Adrenal gland (tissue), 12 donors: ENCODE data around the gene MRPL57. TPM values are rescaled to one million over a fixed set of nuclear protein-coding genes. Genes with fewer than 3 reads are reported as not detected.

Experiments used
- DNase-seq, 7 donors: peaks; one replicate each; pipeline ENCODE4 v3.0.0-alpha.2; 2019 to 2020
- H3K27ac ChIP-seq, 5 donors: fragments of 200-600 bp; sonication (generic) in 4 of 5; 1 replicate in 3 of 5; 2 replicates in 2 of 5; pipeline versions ENCODE4 v1.5.1 to v1.8.0; 2016 to 2020; ENCODE audit warnings: mild to moderate bottlenecking in 1 of 5
- H3K27me3 ChIP-seq: fragments of 200-600 bp; 2 replicates; pipeline ENCODE4 v1.8.0; 2021
- H3K36me3 ChIP-seq, 2 donors: fragments of 200-600 bp; replicated peaks in 1 of 2; 1 replicate in 1 of 2; 2 replicates in 1 of 2; pipeline versions ENCODE4 v1.5.1 to v1.8.0; 2018 to 2022
- H3K4me1 ChIP-seq, 2 donors: fragments of 200-600 bp; replicated peaks in 1 of 2; 1 replicate in 1 of 2; 2 replicates in 1 of 2; pipeline versions ENCODE4 v1.5.1 to v1.8.0; 2018 to 2021
- H3K4me3 ChIP-seq, 4 donors: fragments of 200-600 bp; sonication (generic) in 3 of 4; one replicate each; pipeline ENCODE4 v1.5.1; 2016 to 2018
- H3K9me3 ChIP-seq, 3 donors: fragments of 200-600 bp; sonication (generic) in 1 of 3; replicated peaks in 1 of 3; 1 replicate in 2 of 3; 2 replicates in 1 of 3; pipeline versions ENCODE4 v1.5.1 to v1.8.0; 2016 to 2021
- CTCF ChIP-seq, 6 experiments: fragments of 450-650 bp in 4 of 6; fragments of 200-600 bp in 2 of 6; sonication (generic) in 1 of 6; IDR thresholded peaks; 1 replicate in 5 of 6; 2 replicates in 1 of 6; pipeline versions ENCODE4 v1.5.1 to v1.8.0; 2016 to 2021; ENCODE audit warnings: antibody characterized with exemption in 6 of 6, mild to moderate bottlenecking in 2 of 6, moderate library complexity in 1 of 6
- POLR2A ChIP-seq, 2 donors: fragments of 450-650 bp; IDR thresholded peaks; one replicate each; pipeline ENCODE4 v1.6.1; 2017; ENCODE audit warnings: antibody characterized with exemption in 2 of 2, mild to moderate bottlenecking in 2 of 2, moderate library complexity in 1 of 2
- WGBS, 4 donors: extraction: QIAGEN DNeasy Blood & Tissue Kit in 2 of 4; methylation state at CpG; one replicate each; pipeline versions ENCODE4 v1.1.5 to v1.1.7; 2013 to 2017; 5-methylcytosine and 5-hydroxymethylcytosine counted together
- intact Hi-C, 2 donors: fragments of 100-400 bp; cut with DNase I; formaldehyde crosslinking; loops; one replicate each; pipeline versions ENCODE4 v1.14.1 to v1.15.0; 2022 to 2023
- polyA plus RNA-seq, 3 donors: library from polyadenylated mRNA; stranded (reverse); fragments of 200-250 nt in 2 of 3; fragments of 350-450 nt in 1 of 3; fragmentation: Illumina TruSeq in 1 of 3; extraction: RNeasy Lipid Tissue Mini Kit (QIAGEN cat#74804) in 1 of 3; gene quantifications; one replicate each; pipeline ENCODE4 v1.2.3, GENCODE V29; 2013 to 2014
- total RNA-seq, 9 donors: library from RNA; depleted of rRNA in 4 of 9; stranded (reverse); fragments of >200 nt in 4 of 9; fragments of 120-200 nt in 1 of 9; fragmentation: NEBNext Ultra II Directional in 1 of 9; extraction: Animal tissue kit (Norgen Biotek cat#: 25700) in 1 of 9; gene quantifications; one replicate each; pipeline versions ENCODE4 v1.1.0 to v1.2.4, GENCODE V29; 2013 to 2023
- donor health status: healthy with polysubstance abuse.
- donor health status: Bipolar disorder and iron deficiency.
- donor health status: DM: yes; HTN: yes; CAD: no.
- donor health status: DM: no; HTN: no; CAD: no.
- donor health status: DM: no; HTN: no; CAD: no.
- donor health status: DM: yes; HTN: yes; CAD: no.

MRPL57 gene
- total and polyA plus RNA-seq, 12 donors: 28.5 to 71.0 (median 37.1) TPM

GRCh38 chr13:21142766-21143165, 33.7 kb upstream of the MRPL57 start:
- Histone ChIP-seq H3K27ac (no peak overlapping the region), H3K27me3 (peaks cover 4% of the 10 kb centered on the region), H3K9me3 (no peaks in the 10 kb centered on the region), H3K4me3 (no peak overlapping the region), H3K36me3 (peaks cover 0 to 17% of the 10 kb centered on the region in 2 donors), H3K4me1 (peaks cover 13 to 36% of the 10 kb centered on the region in 2 donors)
- DNase-seq: no peak
- intact Hi-C loops: no loop called here
- TF ChIP-seq POLR2A (IDR thresholded peaks at IDR 0.05) (no peak), CTCF (IDR thresholded peaks at IDR 0.05) (no peak)
- 88 to 91% (median 89%) methylated on average over 3 of the region's 3 CpGs for WGBS, 4 donors

GRCh38 chr13:21147827-21148226, 28.6 kb upstream of the MRPL57 start:
- H3K4me3 ChIP-seq: no peak overlapping the region
- WGBS, 4 donors: 63 to 67% (median 66%) methylated on average over 4 of the region's 4 CpGs

GRCh38 chr13:21148557-21149258, 27.8 kb upstream of the MRPL57 start:
- H3K27ac ChIP-seq: no peak overlapping the region
- intact Hi-C loops: no loop called here
- peaks cover 0 to 4% of the 10 kb centered on the region in 2 donors for H3K4me1 ChIP-seq
- no peaks in the 10 kb centered on the region for H3K27me3 ChIP-seq
- TF ChIP-seq CTCF (IDR thresholded peaks at IDR 0.05) (no peak), POLR2A (IDR thresholded peaks at IDR 0.05) (no peak)
- no peak for DNase-seq
- 70 to 79% (median 75%) methylated on average over 5 of the region's 5 CpGs for WGBS, 4 donors
- H3K9me3 ChIP-seq: no peaks in the 10 kb centered on the region
- no peak overlapping the region for H3K4me3 ChIP-seq
- peaks cover 0 to 28% of the 10 kb centered on the region in 2 donors for H3K36me3 ChIP-seq

More at GRCh38 chr13:21147827-21148226, 28.6 kb upstream of the MRPL57 start:
- Histone ChIP-seq H3K27ac (no peak overlapping the region), H3K27me3 (no peaks in the 10 kb centered on the region), H3K36me3 (peaks cover 0 to 28% of the 10 kb centered on the region in 2 donors), H3K9me3 (no peaks in the 10 kb centered on the region), H3K4me1 (peaks cover 0 to 13% of the 10 kb centered on the region in 2 donors)
- intact Hi-C loops: no loop called here
- DNase-seq: no peak
- TF ChIP-seq POLR2A (IDR thresholded peaks at IDR 0.05): no peak
- TF ChIP-seq CTCF (IDR thresholded peaks at IDR 0.05): no peak

GRCh38 chr13:21149568-21149967, 26.9 kb upstream of the MRPL57 start:
- DNase-seq: no peak
- Histone ChIP-seq H3K4me3 (no peak overlapping the region), H3K27ac (no peak overlapping the region), H3K27me3 (no peaks in the 10 kb centered on the region), H3K4me1 (no peaks in the 10 kb centered on the region), H3K9me3 (no peaks in the 10 kb centered on the region), H3K36me3 (peaks cover 0 to 28% of the 10 kb centered on the region in 2 donors)
- intact Hi-C loops: no loop called here
- TF ChIP-seq POLR2A (IDR thresholded peaks at IDR 0.05) (no peak), CTCF (IDR thresholded peaks at IDR 0.05) (no peak)
- 64 to 83% (median 72%) methylated on average over 1 of the region's 1 CpG for WGBS, 4 donors
